ENCODE data around the gene HTRA3. TPM values are rescaled to one million over a fixed set of nuclear protein-coding genes. Genes with fewer than 3 reads are reported as not detected.
"Not testable (repeated sequence)": the region's sequence is repeated elsewhere in the genome, so short reads cannot be mapped to it uniquely, and the experiment has no call there.

HTRA3 gene
- total RNA-seq, 2 experiments from 2014 or later: not detected

DNA sequence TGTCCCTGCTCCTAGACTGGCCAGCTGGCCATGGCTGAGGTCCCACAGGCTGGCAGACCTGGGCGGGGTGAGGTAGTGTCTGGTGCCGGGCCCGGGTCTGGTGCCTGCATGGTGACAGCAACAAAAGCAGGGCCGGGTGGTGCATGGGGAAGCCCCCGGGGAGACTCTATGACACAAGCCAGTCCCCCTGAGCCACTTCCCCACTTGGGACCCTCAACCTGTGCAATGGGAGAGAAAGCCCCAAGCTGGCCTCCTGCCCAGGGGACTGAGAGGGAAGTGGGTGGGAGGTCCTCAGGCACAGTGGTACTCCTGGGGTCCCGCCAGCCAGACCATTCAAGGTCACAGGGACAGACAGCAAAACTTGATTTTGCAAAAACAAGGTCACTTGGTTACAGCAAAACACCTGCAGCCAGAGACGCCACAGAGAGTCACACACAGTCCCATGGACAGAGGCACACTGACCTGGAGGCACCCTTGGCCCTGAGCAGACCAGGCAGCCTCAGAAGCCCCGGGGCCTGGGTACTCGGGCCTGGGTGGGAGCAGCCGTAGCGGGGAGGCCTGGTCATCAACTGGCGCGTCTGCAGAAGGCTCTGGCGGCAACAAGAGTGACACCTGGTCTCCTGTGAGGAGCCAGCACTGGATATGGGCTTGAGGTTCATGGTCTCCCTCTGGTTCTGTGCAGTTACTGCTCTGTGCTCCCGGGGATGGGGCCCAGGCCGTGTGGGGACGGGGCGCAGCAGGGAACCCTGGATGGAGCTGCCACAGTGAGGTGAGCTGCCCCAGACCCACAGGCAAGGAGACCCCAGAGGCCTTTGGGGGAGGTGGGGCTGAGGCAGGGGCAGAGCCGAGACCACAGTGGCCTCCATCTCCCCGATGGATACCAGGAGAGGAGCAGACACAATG lies 60.6 kb downstream of the HTRA3 start:
- H3K4me3 Mint-ChIP-seq: no peak overlapping the region
- H3K9me3 Mint-ChIP-seq: peaks cover 2% of the 10 kb centered on the region
- no peaks in the 10 kb centered on the region for H3K27me3 Mint-ChIP-seq
- CTCF ChIA-PET: no interaction called here
- H3K27ac Mint-ChIP-seq: no peak overlapping the region
- POLR2A ChIA-PET: no interaction called here
- no peaks in the 10 kb centered on the region for H3K4me1 Mint-ChIP-seq
- no peaks in the 10 kb centered on the region for H3K36me3 Mint-ChIP-seq (ENCODE audit: low read depth)
- no peak for DNase-seq

DNA sequence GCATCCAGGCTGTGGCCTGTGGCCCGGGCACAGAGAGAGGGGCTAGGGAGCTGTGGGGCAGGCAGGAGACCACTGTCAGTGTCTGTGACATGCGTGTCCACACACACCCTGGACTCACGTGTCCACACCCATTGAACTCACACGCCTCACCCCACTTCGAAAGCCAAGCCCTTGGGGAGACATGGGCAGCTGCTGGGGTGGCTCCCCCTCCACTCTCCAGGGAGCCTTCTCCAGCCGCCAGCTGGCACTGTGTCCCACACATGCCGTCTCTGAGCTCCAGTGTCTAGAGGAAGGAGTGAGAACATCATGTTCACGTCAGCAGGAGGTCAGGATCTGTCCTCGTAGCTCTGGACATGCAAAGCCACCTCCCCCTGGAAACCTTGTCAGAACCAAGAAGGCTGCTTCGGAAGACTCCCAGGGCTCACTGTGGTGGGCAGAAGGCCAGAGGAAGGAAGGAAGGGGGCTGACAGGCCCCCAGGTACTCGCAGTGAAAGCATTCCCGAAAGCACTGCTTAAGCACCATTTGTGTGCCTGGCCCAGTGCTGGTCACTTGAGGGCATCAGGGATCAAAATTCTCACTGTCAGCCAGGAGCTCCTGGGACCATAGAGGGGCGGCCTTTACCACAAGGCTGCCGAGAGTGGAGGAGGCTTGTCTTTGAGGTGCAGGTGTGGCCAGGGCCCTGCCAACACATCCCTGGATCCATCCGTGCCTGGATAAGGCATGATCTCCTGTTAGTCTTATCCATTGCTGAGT lies 61.4 kb downstream of the HTRA3 start:
- POLR2A ChIA-PET: no interaction called here
- Mint-ChIP-seq H3K36me3 (ENCODE audit: low read depth) (no peaks in the 10 kb centered on the region), H3K27me3 (no peaks in the 10 kb centered on the region), H3K9me3 (peaks cover 9% of the 10 kb centered on the region), H3K4me3 (no peak overlapping the region), H3K27ac (no peak overlapping the region), H3K4me1 (no peaks in the 10 kb centered on the region)
- no peak for DNase-seq
- CTCF ChIA-PET: no interaction called here

- Mint-ChIP-seq H3K9me3 (peaks cover 10% of the 10 kb centered on the region), H3K27me3 (no peaks in the 10 kb centered on the region), H3K27ac (no peak overlapping the region), H3K36me3 (ENCODE audit: low read depth) (no peaks in the 10 kb centered on the region), H3K4me1 (no peaks in the 10 kb centered on the region), H3K4me3 (no peak overlapping the region)
- no peak for DNase-seq
- CTCF ChIA-PET: no interaction called here
- POLR2A ChIA-PET: no interaction called here
Observed at GRCh38 chr4:8331575-8331955, 62.0 kb downstream of the HTRA3 start.

DNA sequence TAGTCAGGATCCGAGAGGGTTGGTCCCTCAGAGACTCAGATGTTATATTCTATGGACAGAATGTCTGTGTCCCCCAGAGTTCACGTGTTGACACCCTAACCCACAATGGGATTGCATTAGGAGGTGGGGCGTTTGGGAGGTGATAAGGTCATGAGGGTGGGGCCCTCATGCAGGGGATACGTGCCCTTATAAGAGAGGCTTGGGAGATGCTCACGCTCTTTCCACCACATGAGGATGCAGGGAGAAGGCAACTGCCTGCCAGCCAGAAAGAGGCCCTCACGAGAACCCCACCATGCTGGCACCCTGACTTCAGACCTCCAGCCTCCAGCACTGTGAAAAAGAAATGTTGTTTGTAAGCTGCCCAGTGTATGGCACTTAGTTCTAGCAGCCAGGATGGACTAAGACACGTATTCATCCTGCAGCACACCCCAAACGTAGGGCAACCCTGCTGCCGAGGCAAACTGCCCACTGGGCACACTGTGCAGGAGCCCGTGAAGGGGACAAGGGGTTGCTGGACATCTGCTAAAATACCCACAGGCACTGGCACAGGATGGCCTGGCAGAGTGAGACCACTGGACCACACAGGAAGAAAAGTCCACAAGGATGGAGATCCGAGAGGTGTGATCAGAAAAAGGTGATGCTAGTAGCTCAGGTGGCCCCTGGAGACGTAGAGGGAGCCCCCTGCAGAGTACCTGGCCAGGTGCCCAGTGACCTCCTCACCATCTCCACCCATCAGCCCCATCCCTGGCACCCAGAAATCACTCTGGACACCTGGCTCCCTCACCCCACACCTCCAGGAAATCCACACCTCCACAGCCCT lies 62.7 kb downstream of the HTRA3 start:
- no peak overlapping the region for H3K27ac Mint-ChIP-seq
- DNase-seq: no peak
- ChIA-PET CTCF (no interaction called here), POLR2A (no interaction called here)
- no peaks in the 10 kb centered on the region for H3K36me3 Mint-ChIP-seq (ENCODE audit: low read depth)
- H3K4me3 Mint-ChIP-seq: no peak overlapping the region
- peaks cover 13% of the 10 kb centered on the region for H3K9me3 Mint-ChIP-seq
- H3K27me3 Mint-ChIP-seq: no peaks in the 10 kb centered on the region
- H3K4me1 Mint-ChIP-seq: no peaks in the 10 kb centered on the region

GRCh38 chr4:8332891-8333331 lies 63.4 kb downstream of the HTRA3 start:
- no peak for DNase-seq
- no peak overlapping the region for H3K27ac Mint-ChIP-seq
- ChIA-PET CTCF (no interaction called here), POLR2A (no interaction called here)
- H3K4me3 Mint-ChIP-seq: no peak overlapping the region
- H3K4me1 Mint-ChIP-seq: no peaks in the 10 kb centered on the region
- no peaks in the 10 kb centered on the region for H3K36me3 Mint-ChIP-seq (ENCODE audit: low read depth)
- H3K9me3 Mint-ChIP-seq: peaks cover 13% of the 10 kb centered on the region
- H3K27me3 Mint-ChIP-seq: no peaks in the 10 kb centered on the region

DNA sequence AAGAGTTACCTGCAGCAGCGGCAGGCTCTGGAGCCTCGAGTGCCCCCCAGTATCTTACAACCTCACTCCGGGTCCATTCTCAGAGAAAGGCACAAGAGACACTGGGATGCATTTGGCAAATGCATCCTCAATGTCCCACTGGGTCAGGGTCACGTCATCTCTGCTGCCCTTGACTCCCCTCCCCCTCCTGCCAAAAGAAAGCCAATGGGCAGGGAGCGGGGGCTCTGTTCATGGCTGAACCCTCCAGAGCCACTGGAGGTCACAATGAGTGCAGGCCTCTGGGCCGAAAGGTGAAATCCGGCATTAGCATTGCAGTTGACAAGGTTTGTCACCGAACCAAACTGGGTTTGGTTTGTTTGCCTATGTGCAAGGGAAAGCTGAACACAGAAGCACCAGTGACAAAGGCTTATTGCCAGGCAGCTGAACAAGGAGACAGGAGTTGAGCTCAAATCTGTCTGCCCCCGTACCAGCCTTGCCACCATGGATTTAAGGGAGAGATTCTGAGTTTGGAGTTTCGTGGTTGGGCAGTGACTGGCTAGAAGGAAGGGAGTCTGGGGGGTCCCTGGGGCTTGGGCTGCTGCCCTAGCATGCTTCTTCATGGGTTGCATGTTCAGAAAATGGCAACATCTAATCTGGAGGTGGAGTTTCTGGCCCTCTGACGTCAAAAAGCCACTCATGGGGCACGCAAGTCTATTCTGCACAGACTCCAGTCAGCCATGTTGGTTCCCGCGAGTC lies 64.3 kb downstream of the HTRA3 start:
- CTCF ChIA-PET: no interaction called here
- no peak for DNase-seq
- H3K4me1 Mint-ChIP-seq: no peaks in the 10 kb centered on the region
- no peak overlapping the region for H3K4me3 Mint-ChIP-seq
- H3K9me3 Mint-ChIP-seq: peaks cover 13% of the 10 kb centered on the region
- peaks cover 6% of the 10 kb centered on the region for H3K27me3 Mint-ChIP-seq
- H3K36me3 Mint-ChIP-seq (ENCODE audit: low read depth): no peaks in the 10 kb centered on the region
- POLR2A ChIA-PET: no interaction called here
- H3K27ac Mint-ChIP-seq: no peak overlapping the region

DNA sequence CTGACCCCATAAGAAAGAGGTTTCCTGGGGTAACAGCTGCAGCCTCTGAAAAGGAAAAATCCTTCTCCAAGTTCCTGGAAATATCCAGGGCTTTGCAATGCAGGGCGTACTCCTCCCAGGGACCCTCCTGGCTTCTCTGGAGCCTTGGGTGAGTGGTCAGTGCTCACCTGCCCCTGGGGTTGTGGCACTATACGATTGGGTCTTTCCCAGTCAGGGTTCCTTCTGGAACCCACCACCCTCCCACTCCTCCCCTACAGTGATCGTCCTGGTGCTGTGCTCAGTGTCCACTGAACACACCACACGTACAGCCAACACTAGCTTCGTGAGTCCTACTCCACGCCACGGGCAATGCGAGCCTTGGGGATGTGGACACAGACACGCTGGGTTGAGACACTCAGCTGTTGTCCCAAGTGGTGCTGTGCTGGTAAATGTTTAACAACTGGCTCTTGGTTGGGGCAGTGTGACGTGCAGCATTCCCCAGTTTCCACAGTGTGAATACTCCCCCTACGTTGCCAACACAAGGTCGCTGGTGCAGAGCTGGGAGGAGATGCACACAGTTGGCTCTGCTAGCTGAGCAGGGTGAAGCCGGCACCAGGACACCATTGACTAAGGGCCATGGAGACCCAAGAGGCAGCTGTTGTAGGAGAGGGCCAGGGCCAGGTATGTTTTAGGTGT lies 65.4 kb downstream of the HTRA3 start:
- Mint-ChIP-seq H3K4me3 (no peak overlapping the region), H3K36me3 (ENCODE audit: low read depth) (no peaks in the 10 kb centered on the region), H3K4me1 (no peaks in the 10 kb centered on the region), H3K27me3 (peaks cover 6% of the 10 kb centered on the region), H3K9me3 (peaks cover 13% of the 10 kb centered on the region), H3K27ac (no peak overlapping the region)
- no peak for DNase-seq
- ChIA-PET POLR2A (no interaction called here), CTCF (no interaction called here)

- CTCF ChIA-PET: no interaction called here
- Mint-ChIP-seq H3K9me3 (peaks cover 13% of the 10 kb centered on the region), H3K36me3 (ENCODE audit: low read depth) (no peaks in the 10 kb centered on the region), H3K27ac (no peak overlapping the region), H3K27me3 (peaks cover 6% of the 10 kb centered on the region), H3K4me1 (no peaks in the 10 kb centered on the region), H3K4me3 (no peak overlapping the region)
- no peak for DNase-seq
- POLR2A ChIA-PET: no interaction called here
Observed at GRCh38 chr4:8335848-8336247, 66.3 kb downstream of the HTRA3 start.

- no peak overlapping the region for H3K27ac Mint-ChIP-seq
- no peaks in the 10 kb centered on the region for H3K4me1 Mint-ChIP-seq
- POLR2A ChIA-PET: no interaction called here
- peaks cover 13% of the 10 kb centered on the region for H3K9me3 Mint-ChIP-seq
- peaks cover 6% of the 10 kb centered on the region for H3K27me3 Mint-ChIP-seq
- H3K36me3 Mint-ChIP-seq (ENCODE audit: low read depth): no peaks in the 10 kb centered on the region
- no peak overlapping the region for H3K4me3 Mint-ChIP-seq
- no peak for DNase-seq
- CTCF ChIA-PET: no interaction called here
Observed at GRCh38 chr4:8336412-8337075, 67.0 kb downstream of the HTRA3 start.

GRCh38 chr4:8338351-8338961 lies 68.9 kb downstream of the HTRA3 start:
- Mint-ChIP-seq H3K27me3 (peaks cover 6% of the 10 kb centered on the region), H3K4me1 (no peaks in the 10 kb centered on the region), H3K27ac (no peak overlapping the region), H3K4me3 (no peak overlapping the region), H3K9me3 (peaks cover 13% of the 10 kb centered on the region), H3K36me3 (ENCODE audit: low read depth) (no peaks in the 10 kb centered on the region)
- POLR2A ChIA-PET: no interaction called here
- CTCF ChIA-PET: no interaction called here
- DNase-seq: no peak

GRCh38 chr4:8340781-8341241 lies 71.3 kb downstream of the HTRA3 start:
- H3K36me3 Mint-ChIP-seq (ENCODE audit: low read depth): no peaks in the 10 kb centered on the region
- CTCF ChIA-PET: no interaction called here
- no peak for DNase-seq
- H3K27me3 Mint-ChIP-seq: peaks cover 6% of the 10 kb centered on the region
- no peak overlapping the region for H3K27ac Mint-ChIP-seq
- no peaks in the 10 kb centered on the region for H3K4me1 Mint-ChIP-seq
- H3K4me3 Mint-ChIP-seq: no peak overlapping the region
- POLR2A ChIA-PET: no interaction called here
- peaks cover 6% of the 10 kb centered on the region for H3K9me3 Mint-ChIP-seq

GRCh38 chr4:8341281-8341680 lies 71.7 kb downstream of the HTRA3 start:
- H3K4me3 Mint-ChIP-seq; H3K36me3 Mint-ChIP-seq (ENCODE audit: low read depth); DNase-seq; POLR2A ChIA-PET; H3K27me3 Mint-ChIP-seq; H3K4me1 Mint-ChIP-seq; H3K9me3 Mint-ChIP-seq; H3K27ac Mint-ChIP-seq; CTCF ChIA-PET: not testable (repeated sequence)
